ENCODE results near the gene SUCLG2.

SUCLG2 gene

GRCh38 chr3:67447393-67447792 lies 207.0 kb downstream of the SUCLG2 start:
- no peaks in the 10 kb centered on the region for H3K36me3 ChIP-seq (replicated peaks; ENCODE audit: insufficient read depth, low read length)
- H3K9ac ChIP-seq (ENCODE audit: low read length): no peak overlapping the region
- no peak overlapping the region for H3K4me3 ChIP-seq (ENCODE audit: low read length)
- H2AFZ ChIP-seq (ENCODE audit: low read length): no peak overlapping the region
- H3K4me1 ChIP-seq (ENCODE audit: low read length): no peaks in the 10 kb centered on the region
- no peaks in the 10 kb centered on the region for H3K9me2 ChIP-seq (replicated peaks; ENCODE audit: insufficient read depth, low read length)
- TF ChIP-seq CTCF (IDR thresholded peaks at IDR 0.05; ENCODE audit: low read length) (no peak), EZH2 (optimal IDR thresholded peaks at IDR 0.05; ENCODE audit: low read depth, low read length) (no peak), EZH2phosphoT487 (IDR thresholded peaks at IDR 0.05; ENCODE audit: low read length) (no peak)
- no peaks in the 10 kb centered on the region for H3F3A ChIP-seq (ENCODE audit: insufficient read depth, low read length)
- no peak overlapping the region for H3K4me2 ChIP-seq (ENCODE audit: low read depth, low read length)
- DNase-seq: no peak
- no peaks in the 10 kb centered on the region for H3K27me3 ChIP-seq (replicated peaks; ENCODE audit: insufficient read depth, low read length)
- H3K9me3 ChIP-seq (replicated peaks; ENCODE audit: insufficient read depth, low read length): no peaks in the 10 kb centered on the region
- H3K79me2 ChIP-seq (ENCODE audit: low read length): no peaks in the 10 kb centered on the region
- no peaks in the 10 kb centered on the region for H4K20me1 ChIP-seq (ENCODE audit: insufficient read depth, low read length)
- H3K27ac ChIP-seq (ENCODE audit: low read length): no peak overlapping the region

GRCh38 chr3:67437789-67438188 lies 216.6 kb downstream of the SUCLG2 start:
- H2AFZ ChIP-seq (ENCODE audit: low read length): no peak overlapping the region
- H3K79me2 ChIP-seq (ENCODE audit: low read length): no peaks in the 10 kb centered on the region
- H3K9ac ChIP-seq (ENCODE audit: low read length): no peak overlapping the region
- no peaks in the 10 kb centered on the region for H3K36me3 ChIP-seq (replicated peaks; ENCODE audit: insufficient read depth, low read length)
- H3K9me3 ChIP-seq (replicated peaks; ENCODE audit: insufficient read depth, low read length): no peaks in the 10 kb centered on the region
- no peaks in the 10 kb centered on the region for H3F3A ChIP-seq (ENCODE audit: insufficient read depth, low read length)
- DNase-seq: no peak
- H3K4me2 ChIP-seq (ENCODE audit: low read depth, low read length): no peak overlapping the region
- no peak overlapping the region for H3K4me3 ChIP-seq (ENCODE audit: low read length)
- no peak for TF ChIP-seq EZH2 (optimal IDR thresholded peaks at IDR 0.05; ENCODE audit: low read depth, low read length)
- TF ChIP-seq CTCF (IDR thresholded peaks at IDR 0.05; ENCODE audit: low read length): no peak
- TF ChIP-seq EZH2phosphoT487 (IDR thresholded peaks at IDR 0.05; ENCODE audit: low read length): no peak
- no peaks in the 10 kb centered on the region for H4K20me1 ChIP-seq (ENCODE audit: insufficient read depth, low read length)
- H3K27me3 ChIP-seq (replicated peaks; ENCODE audit: insufficient read depth, low read length): no peaks in the 10 kb centered on the region
- no peaks in the 10 kb centered on the region for H3K4me1 ChIP-seq (ENCODE audit: low read length)
- H3K9me2 ChIP-seq (replicated peaks; ENCODE audit: insufficient read depth, low read length): no peaks in the 10 kb centered on the region
- no peak overlapping the region for H3K27ac ChIP-seq (ENCODE audit: low read length)

GRCh38 chr3:67437090-67437489 lies 217.3 kb downstream of the SUCLG2 start:
- no peak for DNase-seq
- Histone ChIP-seq H3F3A (ENCODE audit: insufficient read depth, low read length) (no peaks in the 10 kb centered on the region), H3K36me3 (replicated peaks; ENCODE audit: insufficient read depth, low read length) (no peaks in the 10 kb centered on the region), H3K9me3 (replicated peaks; ENCODE audit: insufficient read depth, low read length) (no peaks in the 10 kb centered on the region), H3K27ac (ENCODE audit: low read length) (no peak overlapping the region), H2AFZ (ENCODE audit: low read length) (no peak overlapping the region), H3K4me1 (ENCODE audit: low read length) (no peaks in the 10 kb centered on the region), H3K79me2 (ENCODE audit: low read length) (no peaks in the 10 kb centered on the region), H3K9ac (ENCODE audit: low read length) (no peak overlapping the region), H3K27me3 (replicated peaks; ENCODE audit: insufficient read depth, low read length) (no peaks in the 10 kb centered on the region), H3K4me3 (ENCODE audit: low read length) (no peak overlapping the region), H3K9me2 (replicated peaks; ENCODE audit: insufficient read depth, low read length) (no peaks in the 10 kb centered on the region), H3K4me2 (ENCODE audit: low read depth, low read length) (no peak overlapping the region), H4K20me1 (ENCODE audit: insufficient read depth, low read length) (no peaks in the 10 kb centered on the region)
- TF ChIP-seq EZH2 (optimal IDR thresholded peaks at IDR 0.05; ENCODE audit: low read depth, low read length) (no peak), CTCF (IDR thresholded peaks at IDR 0.05; ENCODE audit: low read length) (no peak), EZH2phosphoT487 (IDR thresholded peaks at IDR 0.05; ENCODE audit: low read length) (no peak)

Data from MM.1S (cell line).